NCI-H1092 (cell line): ENCODE data around the gene EFCC1.
"Not testable (repeated sequence)": the region's sequence is repeated elsewhere in the genome, so short reads cannot be mapped to it uniquely, and the experiment has no call there.

ENCODE experiments used
- DNase-seq: peaks from one replicate; lab custom pipeline; 2025; lab: John Stamatoyannopoulos, UW

The EFCC1 gene

DNA sequence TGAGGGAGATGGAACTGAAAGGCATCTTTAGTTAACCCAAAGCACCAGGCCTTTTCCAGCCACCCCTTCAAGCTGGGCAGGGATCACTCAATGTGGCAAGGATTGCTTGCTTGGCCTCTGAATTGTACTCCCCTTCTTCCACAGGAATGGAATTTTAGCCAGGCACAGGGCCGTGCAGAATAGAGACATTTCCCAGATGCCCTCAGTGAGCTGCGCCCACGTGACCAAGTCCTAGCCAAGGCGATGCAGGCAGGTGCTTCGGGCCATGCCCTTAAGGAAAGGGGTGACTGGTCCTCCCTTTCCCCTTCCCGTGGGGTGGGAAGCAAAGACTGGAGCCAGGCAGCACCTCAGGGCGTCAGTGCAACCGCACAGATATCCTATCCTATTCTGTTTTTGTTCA, 77.4 kb downstream of the EFCC1 start:
- DNase-seq, result no peak

DNA sequence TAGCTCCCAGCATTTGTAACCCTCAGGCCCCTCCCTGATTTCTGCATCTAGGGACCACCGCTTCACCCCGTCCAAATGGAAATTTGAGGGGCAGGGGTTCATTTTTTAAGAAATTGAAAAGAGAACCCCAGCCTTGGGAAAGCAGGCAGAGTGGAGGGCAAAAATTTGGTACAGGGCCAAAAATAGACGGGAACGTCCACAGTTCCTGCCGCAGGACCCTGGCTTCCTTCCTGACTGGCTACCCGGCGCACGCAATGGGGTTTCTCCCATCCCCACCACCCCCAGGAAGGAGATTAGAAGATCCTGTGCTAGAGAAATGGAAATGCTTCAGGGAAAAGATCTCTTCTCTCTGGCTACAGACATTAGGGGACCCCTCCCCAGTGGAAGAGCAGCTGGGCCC, 80.4 kb downstream of the EFCC1 start:
- no peak for DNase-seq

DNA sequence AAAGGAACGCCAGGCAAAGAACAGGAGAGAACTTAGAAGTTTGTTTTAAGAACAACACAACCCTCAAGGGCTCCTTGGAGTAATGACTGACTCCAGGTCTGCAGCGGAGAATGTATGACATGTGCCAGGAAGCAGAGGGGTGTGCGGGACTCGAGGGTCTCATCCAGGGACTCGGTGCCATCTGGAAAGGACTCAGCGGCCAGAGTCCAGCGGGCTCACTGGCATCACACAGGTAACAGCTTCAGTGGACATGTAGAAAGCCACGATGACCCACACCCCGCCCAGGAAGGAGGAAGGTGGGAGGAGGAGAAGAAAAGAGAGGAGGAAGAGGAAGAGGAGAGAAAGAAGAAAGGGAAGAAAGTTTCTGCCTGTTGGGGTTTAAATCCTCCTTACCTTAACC, 80.9 kb downstream of the EFCC1 start:
- DNase-seq, result no peak

DNA sequence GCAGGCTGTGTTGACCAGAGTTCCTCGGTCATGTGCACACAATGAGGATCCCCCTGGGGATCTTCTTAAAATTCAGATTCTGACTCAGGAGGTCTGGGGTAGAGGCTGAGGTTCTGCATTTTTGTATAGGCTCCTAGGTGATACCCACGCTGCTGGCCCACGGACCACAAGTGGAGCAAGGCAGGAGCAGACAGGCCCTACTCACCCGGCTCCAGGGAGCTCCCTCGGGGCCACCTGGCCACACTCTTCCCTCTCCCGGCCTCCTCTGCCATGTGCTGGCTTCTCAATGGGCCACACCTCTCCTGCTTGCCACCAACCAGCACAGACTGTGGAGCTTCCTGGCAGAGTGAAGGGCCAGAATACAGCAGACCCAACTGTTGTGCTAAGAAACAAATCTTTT, 83.4 kb downstream of the EFCC1 start:
- no peak for DNase-seq

DNA sequence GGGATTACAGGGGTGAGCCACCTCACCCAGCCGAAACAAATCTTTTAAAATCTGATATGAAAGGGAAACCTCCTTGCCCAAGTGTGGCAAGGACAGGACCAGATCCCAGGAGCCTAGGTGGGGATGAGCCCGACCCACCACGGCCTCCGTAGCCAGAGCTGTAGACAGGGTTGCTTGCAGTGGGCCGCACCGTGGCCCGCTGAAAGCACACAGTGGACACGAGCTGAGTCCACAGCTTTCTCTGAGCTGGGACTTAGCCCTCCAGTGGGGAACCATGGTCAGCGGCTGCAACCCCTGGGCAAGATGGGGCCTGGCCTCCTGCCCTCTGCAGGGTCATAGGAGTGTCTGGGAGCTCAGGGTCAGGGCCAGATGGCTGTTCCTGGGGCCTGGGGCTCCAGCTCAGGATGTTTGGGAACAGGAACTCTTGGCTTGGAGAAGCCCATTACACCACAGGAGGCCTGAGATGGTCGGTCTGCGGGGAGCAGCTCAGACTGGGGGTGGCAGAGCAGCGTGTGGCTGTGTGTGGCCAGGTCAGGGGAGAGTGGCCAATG, 84.1 kb downstream of the EFCC1 start:
- no peak for DNase-seq

DNA sequence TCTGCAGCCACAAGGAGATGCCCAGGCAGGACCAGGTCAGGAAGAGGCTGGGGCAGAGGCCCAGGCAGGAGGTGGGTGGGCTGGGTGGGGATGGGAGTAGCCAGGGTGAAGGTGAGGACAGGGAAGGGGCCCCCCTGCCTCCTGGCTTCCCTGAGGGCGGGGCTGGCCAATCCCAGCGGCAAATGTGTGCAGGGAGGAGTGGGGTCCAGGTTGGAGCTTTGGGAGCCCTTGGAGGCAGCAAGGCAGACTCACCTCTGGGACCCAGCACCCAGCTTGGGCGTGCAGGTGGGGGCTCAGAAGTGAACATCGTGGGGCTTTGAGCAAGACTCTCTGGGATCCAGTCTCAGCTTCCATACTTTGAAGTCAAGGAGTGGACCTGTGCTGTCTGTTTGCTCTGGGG, 84.7 kb downstream of the EFCC1 start:
- no peak for DNase-seq

DNA sequence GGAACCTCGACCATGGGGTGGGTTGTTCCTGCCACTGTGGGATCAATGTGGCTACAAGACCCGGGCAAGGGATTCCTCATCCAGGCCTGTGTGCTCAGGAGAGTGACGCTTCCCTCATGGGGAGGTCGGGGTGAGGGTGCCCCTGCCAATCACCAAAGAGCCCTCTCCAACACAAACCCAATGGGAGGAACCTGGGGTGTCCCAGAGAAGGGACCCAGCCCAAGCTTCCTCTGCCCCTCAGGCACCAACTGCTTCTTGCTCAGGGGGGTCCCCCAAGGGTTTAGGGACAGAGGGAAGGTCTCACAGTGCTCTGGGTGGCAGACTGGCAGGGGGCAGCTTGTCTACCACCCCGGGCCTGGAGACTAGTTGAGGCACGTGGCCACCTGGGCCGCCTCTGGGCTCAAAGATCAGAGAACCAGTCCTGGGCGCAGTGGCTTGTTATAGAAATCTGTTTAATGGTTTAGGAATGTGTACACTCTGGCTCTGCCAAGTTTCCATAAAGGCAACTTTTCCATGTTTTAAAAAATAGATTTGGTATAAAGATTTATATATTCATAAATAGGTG, 86.1 kb downstream of the EFCC1 start:
- no peak for DNase-seq

DNA sequence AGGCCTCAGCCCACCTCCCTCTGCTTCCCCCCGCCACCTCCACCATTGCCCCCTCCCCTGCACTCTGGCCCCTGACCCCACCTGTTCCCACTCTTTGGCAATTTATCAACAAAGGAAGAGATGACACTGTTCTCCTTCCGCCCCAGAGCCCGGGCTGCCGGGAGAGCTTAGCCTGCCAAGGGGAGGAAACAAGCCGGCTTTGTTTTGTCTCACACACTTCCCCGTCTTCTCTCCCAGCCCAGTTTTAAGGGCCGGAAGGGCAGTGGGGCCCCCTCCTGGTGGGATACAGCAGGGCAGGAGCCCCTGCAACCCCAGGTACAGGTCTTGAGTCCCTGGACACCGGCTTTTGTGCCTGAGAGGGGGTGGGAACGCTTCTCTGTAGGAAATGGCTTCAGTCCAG, 86.8 kb downstream of the EFCC1 start:
- DNase-seq, result not testable (repeated sequence)

DNA sequence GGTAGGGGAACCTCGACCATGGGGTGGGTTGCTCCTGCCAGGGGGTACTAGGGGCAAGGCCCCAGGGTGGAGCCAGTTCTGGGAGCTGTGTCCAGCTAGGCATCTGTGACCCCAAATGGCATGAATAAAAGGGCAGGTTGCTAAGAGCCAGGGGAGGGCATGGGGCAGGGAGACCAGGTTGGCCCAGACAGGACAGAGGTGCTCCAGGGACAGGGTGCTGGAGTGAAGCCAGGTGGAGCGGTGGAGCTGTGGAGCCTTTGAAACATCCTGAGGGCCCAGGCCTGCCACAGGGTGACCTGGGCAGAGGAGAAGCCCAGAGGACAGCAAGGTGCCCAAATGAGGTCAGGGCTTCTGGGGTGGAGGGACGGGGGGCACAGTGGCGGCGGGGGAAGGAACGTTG, 87.2 kb downstream of the EFCC1 start:
- not testable (repeated sequence) for DNase-seq
